Measurements from ENCODE around the gene ERGIC1.
A peak's percentile ranks its signal among the peaks of the same experiment; 100 is the strongest.

ERGIC1 gene

GRCh38 chr5:172926796-172927195, 92.7 kb downstream of the ERGIC1 start:
- no peak for DNase-seq

GRCh38 chr5:172929371-172929838, 95.4 kb downstream of the ERGIC1 start:
- DNase-seq, result no peak

GRCh38 chr5:172931001-172931536, 97.0 kb downstream of the ERGIC1 start:
- DNase-seq, result no peak

- DNase-seq, result peak; percentile 62
These were observed 98.4 kb downstream of the ERGIC1 start for GRCh38 chr5:172932313-172933017.

GRCh38 chr5:172933238-172933637, 99.2 kb downstream of the ERGIC1 start:
- no peak for DNase-seq

- DNase-seq, result no peak
These were observed 101.0 kb downstream of the ERGIC1 start for GRCh38 chr5:172935096-172935495.

GRCh38 chr5:172936401-172936800, 102.3 kb downstream of the ERGIC1 start:
- no peak for DNase-seq

GRCh38 chr5:172939071-172939470, 105.0 kb downstream of the ERGIC1 start:
- DNase-seq, result no peak

- no peak for DNase-seq
These were observed 105.7 kb downstream of the ERGIC1 start for GRCh38 chr5:172939611-172940267.

GRCh38 chr5:172940268-172941066, 106.4 kb downstream of the ERGIC1 start:
- no peak for DNase-seq

GRCh38 chr5:172941067-172941516, 107.0 kb downstream of the ERGIC1 start:
- no peak for DNase-seq

GRCh38 chr5:172942556-172942955, 108.5 kb downstream of the ERGIC1 start:
- no peak for DNase-seq

GRCh38 chr5:172943283-172943841, 109.3 kb downstream of the ERGIC1 start:
- DNase-seq, result no peak

GRCh38 chr5:172943906-172944305, 109.9 kb downstream of the ERGIC1 start:
- no peak for DNase-seq

GRCh38 chr5:172944741-172945140, 110.7 kb downstream of the ERGIC1 start:
- DNase-seq, result no peak

GRCh38 chr5:172945151-172945550, 111.1 kb downstream of the ERGIC1 start:
- no peak for DNase-seq

- DNase-seq, result no peak
These were observed 112.1 kb downstream of the ERGIC1 start for GRCh38 chr5:172946146-172946545.

- DNase-seq, result no peak
These were observed 115.4 kb downstream of the ERGIC1 start for GRCh38 chr5:172949426-172949825.

- no peak for DNase-seq
These were observed 116.3 kb downstream of the ERGIC1 start for GRCh38 chr5:172950176-172950965.

GRCh38 chr5:172951371-172952033, 117.5 kb downstream of the ERGIC1 start:
- no peak for DNase-seq

GRCh38 chr5:172952034-172952511, 118.0 kb downstream of the ERGIC1 start:
- no peak for DNase-seq

All from activated CD4-positive, alpha-beta T cell treated with anti-CD3 and anti-CD28 coated beads for 1 hour (primary cell).